NCI-H510A treated with DMSO at 0.1 percent for 48 hours (cell line): ENCODE measurements around the gene CARMIL1.

Experiments used
- DNase-seq: peaks from one replicate; lab custom pipeline; 2025; lab: John Stamatoyannopoulos, UW

The CARMIL1 gene

GRCh38 chr6:25311331-25311840, 32.2 kb downstream of the CARMIL1 start:
- no peak for DNase-seq

GRCh38 chr6:25312034-25312620, 33.0 kb downstream of the CARMIL1 start:
- no peak for DNase-seq

GRCh38 chr6:25312703-25313102, 33.5 kb downstream of the CARMIL1 start:
- DNase-seq = no peak

- DNase-seq = no peak
Measured at GRCh38 chr6:25314509-25315175, 35.5 kb downstream of the CARMIL1 start.

GRCh38 chr6:25315194-25316177, 36.3 kb downstream of the CARMIL1 start:
- DNase-seq = peak; percentile 30

- no peak for DNase-seq
Measured at GRCh38 chr6:25316626-25317025, 37.5 kb downstream of the CARMIL1 start.

- no peak for DNase-seq
Measured at GRCh38 chr6:25318589-25318988, 39.4 kb downstream of the CARMIL1 start.

GRCh38 chr6:25320459-25320858, 41.3 kb downstream of the CARMIL1 start:
- no peak for DNase-seq

GRCh38 chr6:25322692-25323091, 43.5 kb downstream of the CARMIL1 start:
- no peak for DNase-seq

GRCh38 chr6:25324066-25324762, 45.0 kb downstream of the CARMIL1 start:
- no peak for DNase-seq

GRCh38 chr6:25326126-25326525, 47.0 kb downstream of the CARMIL1 start:
- DNase-seq = no peak

- DNase-seq = no peak
Measured at GRCh38 chr6:25326960-25327359, 47.8 kb downstream of the CARMIL1 start.

- no peak for DNase-seq
Measured at GRCh38 chr6:25327432-25327831, 48.3 kb downstream of the CARMIL1 start.

GRCh38 chr6:25329161-25329817, 50.1 kb downstream of the CARMIL1 start:
- DNase-seq = no peak

GRCh38 chr6:25329982-25330381, 50.8 kb downstream of the CARMIL1 start:
- DNase-seq = no peak

- peak; percentile 9 for DNase-seq
Measured at GRCh38 chr6:25330796-25331685, 51.9 kb downstream of the CARMIL1 start.

GRCh38 chr6:25332165-25332564, 53.0 kb downstream of the CARMIL1 start:
- DNase-seq = no peak

GRCh38 chr6:25332655-25333071, 53.5 kb downstream of the CARMIL1 start:
- no peak for DNase-seq

GRCh38 chr6:25333471-25333870, 54.3 kb downstream of the CARMIL1 start:
- no peak for DNase-seq

- DNase-seq = no peak
Measured at GRCh38 chr6:25334793-25335192, 55.6 kb downstream of the CARMIL1 start.
